HUDEP-2 (cell line): ENCODE data around the gene GLRX5.

ENCODE experiments used
- DNase-seq, 76 experiments: peaks; one replicate each; lab custom pipeline; 2025; ENCODE audit not compliant: unreplicated experiment in 76 of 76; lab: John Stamatoyannopoulos, UW

GLRX5 gene

GRCh38 chr14:95534299-95535225 lies at the start of gene GLRX5:
TSS of gene GLRX5 (plus strand) at chr14:95535050. CDS start at chr14:95535090, 40 bp downstream.
- DNase-seq, result peak in 75 of 76 experiments; percentile 40 to 100 (median 99)

- DNase-seq, result no peak
These were observed 49.5 kb upstream of the GLRX5 start for GRCh38 chr14:95485222-95485819.

- no peak for DNase-seq
These were observed 47.8 kb upstream of the GLRX5 start for GRCh38 chr14:95486875-95487668.

- DNase-seq, result no peak
These were observed 47.2 kb upstream of the GLRX5 start for GRCh38 chr14:95487669-95488084.

GRCh38 chr14:95488376-95489213 lies 46.3 kb upstream of the GLRX5 start:
- DNase-seq, result peak in 1 of 76 experiments; percentile 3

- no peak for DNase-seq
These were observed 45.4 kb upstream of the GLRX5 start for GRCh38 chr14:95489214-95490137.

GRCh38 chr14:95490138-95490509 lies 44.7 kb upstream of the GLRX5 start:
- DNase-seq, result no peak

GRCh38 chr14:95490727-95491451 lies 44.0 kb upstream of the GLRX5 start:
- DNase-seq, result peak in 35 of 76 experiments; percentile 5 to 68 (median 29)

GRCh38 chr14:95491936-95492608 lies 42.8 kb upstream of the GLRX5 start:
- DNase-seq, result no peak

GRCh38 chr14:95493503-95493902 lies 41.3 kb upstream of the GLRX5 start:
- DNase-seq, result no peak

GRCh38 chr14:95493976-95494375 lies 40.9 kb upstream of the GLRX5 start:
- no peak for DNase-seq

GRCh38 chr14:95494456-95494855 lies 40.4 kb upstream of the GLRX5 start:
- DNase-seq, result no peak

GRCh38 chr14:95495076-95495475 lies 39.8 kb upstream of the GLRX5 start:
- DNase-seq, result no peak

GRCh38 chr14:95495538-95496025 lies 39.3 kb upstream of the GLRX5 start:
- DNase-seq, result peak in 1 of 76 experiments; percentile 19

GRCh38 chr14:95496111-95496681 lies 38.7 kb upstream of the GLRX5 start:
- no peak for DNase-seq

GRCh38 chr14:95496690-95497259 lies 38.1 kb upstream of the GLRX5 start:
- no peak for DNase-seq

- no peak for DNase-seq
These were observed 37.3 kb upstream of the GLRX5 start for GRCh38 chr14:95497561-95498011.
